ENCODE measurements around the gene MYLIP.

Gene MYLIP

GRCh38 chr6:16139556-16139955 is 10.7 kb downstream of the MYLIP start:
- H3K9me3 ChIP-seq (ENCODE audit: control insufficient read depth, insufficient read depth, low read depth, low read length), result no peaks in the 10 kb centered on the region
- H3K36me3 ChIP-seq (ENCODE audit: control insufficient read depth in 2 of 2, insufficient read depth in 1 of 2, low read length in 2 of 2), result peaks cover 20 to 65% of the 10 kb centered on the region in 2 experiments
- peaks cover 24% of the 10 kb centered on the region for H3K4me1 ChIP-seq (ENCODE audit: control insufficient read depth, insufficient read depth, low read length)
- ChIA-PET POLR2A (interaction anchor here (1.0 kb wide), 1 partner anchor 9 kb away, joined by 3 read pairs; no protein-coding TSS in a partner anchor), CTCF (interaction anchor here (0.6 kb wide), 1 partner anchor 507 kb away, joined by 3 read pairs; no protein-coding TSS in a partner anchor)
- H3K27ac ChIP-seq (ENCODE audit: extremely low read depth, low read depth, low read length), result no peak overlapping the region
- no peak overlapping the region for H3K4me3 ChIP-seq (ENCODE audit: low read depth, low read length)
- TF ChIP-seq ZNF626 (tag by site-specific recombination; IDR thresholded peaks at IDR 0.05) (no peak), ZNF518A (tag by site-specific recombination; conservative IDR thresholded peaks at IDR 0.05; ENCODE audit: low read depth) (no peak), PRDM6 (tag by site-specific recombination; IDR thresholded peaks at IDR 0.05) (no peak), ZNF561 (tag by site-specific recombination; IDR thresholded peaks at IDR 0.05; ENCODE audit: borderline replicate concordance) (no peak), GFI1B (tag by site-specific recombination; IDR thresholded peaks at IDR 0.05) (no peak), YY2 (tag by site-specific recombination; IDR thresholded peaks at IDR 0.05) (no peak), GLI2 (tag by site-specific recombination; IDR thresholded peaks at IDR 0.05; ENCODE audit: borderline replicate concordance, low read depth) (no peak), ZNF560 (tag by site-specific recombination; IDR thresholded peaks at IDR 0.05; ENCODE audit: borderline replicate concordance) (no peak), ZNF677 (tag by site-specific recombination; IDR thresholded peaks at IDR 0.05) (no peak), KLF10 (tag by site-specific recombination; IDR thresholded peaks at IDR 0.05) (no peak), ZNF366 (tag by site-specific recombination; conservative IDR thresholded peaks at IDR 0.05) (no peak), ZNF658 (tag by site-specific recombination; IDR thresholded peaks at IDR 0.05) (no peak), ZNF239 (tag by site-specific recombination; IDR thresholded peaks at IDR 0.05) (no peak)
- TF ChIP-seq, protein P1, sequence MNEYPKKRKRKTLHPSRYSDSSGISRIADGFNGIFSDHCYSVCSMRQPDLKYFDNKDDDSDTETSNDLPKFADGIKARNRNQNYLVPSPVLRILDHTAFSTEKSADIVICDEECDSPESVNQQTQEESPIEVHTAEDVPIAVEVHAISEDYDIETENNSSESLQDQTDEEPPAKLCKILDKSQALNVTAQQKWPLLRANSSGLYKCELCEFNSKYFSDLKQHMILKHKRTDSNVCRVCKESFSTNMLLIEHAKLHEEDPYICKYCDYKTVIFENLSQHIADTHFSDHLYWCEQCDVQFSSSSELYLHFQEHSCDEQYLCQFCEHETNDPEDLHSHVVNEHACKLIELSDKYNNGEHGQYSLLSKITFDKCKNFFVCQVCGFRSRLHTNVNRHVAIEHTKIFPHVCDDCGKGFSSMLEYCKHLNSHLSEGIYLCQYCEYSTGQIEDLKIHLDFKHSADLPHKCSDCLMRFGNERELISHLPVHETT (tag by site-specific recombination; IDR thresholded peaks at IDR 0.05), result no peak

DNA sequence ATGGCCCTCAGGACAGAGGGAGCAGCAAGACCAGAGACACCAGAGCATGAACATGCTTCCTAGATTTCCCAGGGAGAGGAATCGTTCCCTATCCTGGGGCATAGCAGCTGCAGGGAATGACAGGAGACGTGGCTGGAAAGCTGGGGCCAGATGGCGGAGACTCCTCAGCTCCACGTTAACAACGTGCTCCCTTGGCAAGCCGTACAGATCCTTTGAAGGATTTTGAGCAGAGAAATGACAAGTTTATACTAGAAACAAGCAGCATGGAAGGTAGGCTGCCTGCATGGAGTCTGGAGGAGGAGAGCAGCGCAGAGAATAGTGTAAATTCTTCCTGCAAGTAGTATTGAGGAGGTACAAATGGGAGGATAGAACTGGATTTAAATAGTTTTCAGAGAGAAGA is 11.7 kb downstream of the MYLIP start:
- CTCF ChIA-PET, result no interaction called here
- no peak overlapping the region for H3K27ac ChIP-seq (ENCODE audit: extremely low read depth, low read depth, low read length)
- H3K36me3 ChIP-seq (ENCODE audit: control insufficient read depth in 2 of 2, insufficient read depth in 1 of 2, low read length in 2 of 2), result peaks cover 28 to 67% of the 10 kb centered on the region in 2 experiments
- TF ChIP-seq YY1 (tag by site-specific recombination; IDR thresholded peaks at IDR 0.05) (no peak), ZNF791 (tag by site-specific recombination; IDR thresholded peaks at IDR 0.05) (no peak), ZNF223 (tag by site-specific recombination; IDR thresholded peaks at IDR 0.05) (no peak), ZNF112 (tag by site-specific recombination; IDR thresholded peaks at IDR 0.05) (no peak), ZNF645 (tag by site-specific recombination; IDR thresholded peaks at IDR 0.05) (no peak), ZNF610 (tag by site-specific recombination; IDR thresholded peaks at IDR 0.05; ENCODE audit: borderline replicate concordance) (no peak)
- peaks cover 21% of the 10 kb centered on the region for H3K4me1 ChIP-seq (ENCODE audit: control insufficient read depth, insufficient read depth, low read length)
- no peak overlapping the region for H3K4me3 ChIP-seq (ENCODE audit: low read depth, low read length)
- H3K9me3 ChIP-seq (ENCODE audit: control insufficient read depth, insufficient read depth, low read depth, low read length), result no peaks in the 10 kb centered on the region
- POLR2A ChIA-PET, result interaction anchor here (0.6 kb wide), 1 partner anchor 10 kb away, joined by 3 read pairs; no protein-coding TSS in a partner anchor
